GM12878 (cell line): ENCODE data around the gene CYS1. TPM values are rescaled to one million over a fixed set of nuclear protein-coding genes. Genes with fewer than 3 reads are reported as not detected.

Experiments
- BMI1 ChIP-seq: fragments of 450-650 bp; IDR thresholded peaks from 2 replicates; pipeline ENCODE4 v1.6.1; 2016; ENCODE audit warnings: mild to moderate bottlenecking, moderate library complexity, borderline replicate concordance
- EED ChIP-seq: sonication (generic); IDR thresholded peaks from 2 replicates; pipeline ENCODE4 v1.6.1; 2016; ENCODE audit warnings: antibody characterized with exemption, low read depth
- IKZF2 ChIP-seq, 2 experiments: fragments of 450-650 bp; IDR thresholded peaks; 2 replicates each; pipeline ENCODE4 v1.6.1; 2017; ENCODE audit warnings: mild to moderate bottlenecking in 2 of 2, moderate library complexity in 2 of 2
- KDM1A ChIP-seq: fragments of 200-600 bp; sonication (generic); IDR thresholded peaks from 2 replicates; pipeline ENCODE4 v1.6.1; 2016; ENCODE audit warnings: borderline replicate concordance
- MTA2 ChIP-seq: fragments of 450-650 bp; IDR thresholded peaks from 2 replicates; pipeline ENCODE4 v1.6.1; 2016; ENCODE audit warnings: low read depth, mild to moderate bottlenecking, moderate library complexity
- MYC ChIP-seq: IDR thresholded peaks from 2 replicates; pipeline ENCODE4 v1.6.1; 2011; ENCODE audit warnings: mild to moderate bottlenecking, low read length, moderate library complexity, inconsistent platforms; ENCODE audit not compliant: insufficient read depth, insufficient replicate concordance, insufficient read length, severe bottlenecking
- RAD51 ChIP-seq: fragments of 450-650 bp; IDR thresholded peaks from 2 replicates; pipeline ENCODE4 v1.6.1; 2016; ENCODE audit warnings: moderate library complexity, mild to moderate bottlenecking, inconsistent platforms
- SMC3 ChIP-seq: IDR thresholded peaks from 2 replicates; pipeline ENCODE4 v1.6.1; 2011; ENCODE audit warnings: low read length, improper control_type of control experiment, borderline replicate concordance
- SUPT20H ChIP-seq: IDR thresholded peaks from 2 replicates; pipeline ENCODE4 v1.6.1; 2011; ENCODE audit warnings: low read depth, mild to moderate bottlenecking, low read length, moderate library complexity, borderline replicate concordance; ENCODE audit not compliant: control insufficient read depth
- TBL1XR1 ChIP-seq: IDR thresholded peaks from 2 replicates; pipeline ENCODE4 v1.6.1; 2012; ENCODE audit warnings: low read depth, low read length, improper control_type of control experiment
- YBX1 ChIP-seq: fragments of 450-650 bp; IDR thresholded peaks from 2 replicates; pipeline ENCODE4 v1.6.1; 2016; ENCODE audit warnings: antibody characterized with exemption
- ZNF207 ChIP-seq: fragments of 450-650 bp; IDR thresholded peaks from 2 replicates; pipeline ENCODE4 v1.6.1; 2014; ENCODE audit warnings: antibody characterized with exemption, mild to moderate bottlenecking, borderline replicate concordance
- polyA plus RNA-seq, 11 experiments: library from polyadenylated mRNA; depleted of rRNA in 4 of 11; unstranded in 6 of 11; stranded (reverse) in 5 of 11; fragments of >200 nt; fragmentation: Nextera tagmentation in 4 of 11; fragmentation: Illumina TruSeq in 1 of 11; extraction: Ambion mirVana in 4 of 11; extraction: Trizol in 1 of 11; gene quantifications; 1 replicate in 1 of 11; 2 replicates in 10 of 11; pipeline versions ENCODE4 v1.2.1 to v1.2.3, GENCODE V29; 2011 to 2016; ENCODE audit warnings: inconsistent platforms in 2 of 11, missing spikeins in 2 of 11, low read depth in 1 of 11
- total RNA-seq, 4 experiments: library from RNA; depleted of rRNA in 3 of 4; stranded (reverse); fragments of >200 nt in 3 of 4; fragmentation: Illumina TruSeq in 1 of 4; extraction: Trizol in 1 of 4; gene quantifications; 2 replicates each; pipeline versions ENCODE4 v1.2.1 to v1.2.3, GENCODE V29; 2013 to 2021
- TF ChIP-seq, protein P1 (sequence below): fragments of 450-650 bp; IDR thresholded peaks from 2 replicates; pipeline ENCODE4 v1.6.1; 2017; ENCODE audit warnings: mild to moderate bottlenecking, low read depth, inconsistent platforms; ENCODE audit not compliant: poor library complexity, severe bottlenecking
- TF ChIP-seq, protein P2 (sequence below): IDR thresholded peaks from 2 replicates; pipeline ENCODE4 v1.6.1; 2012; ENCODE audit warnings: low read depth, low read length, improper control_type of control experiment
- TF ChIP-seq, protein P3 (sequence below): IDR thresholded peaks from 2 replicates; pipeline ENCODE4 v1.6.1; 2011; ENCODE audit warnings: low read depth, low read length, improper control_type of control experiment, borderline replicate concordance
- TF ChIP-seq, protein P4 (sequence below): fragments of 450-650 bp; conservative IDR thresholded peaks from 2 replicates; pipeline ENCODE4 v1.6.1; 2017; ENCODE audit warnings: mild to moderate bottlenecking, moderate library complexity
- TF ChIP-seq, protein P5 (sequence below): fragments of 450-650 bp; formaldehyde crosslinking; IDR thresholded peaks from 2 replicates; pipeline ENCODE4 v1.4.0; 2020; ENCODE audit warnings: mild to moderate bottlenecking, moderate library complexity
- TF ChIP-seq, protein P6 (sequence below): IDR thresholded peaks from 2 replicates; pipeline ENCODE4 v1.6.1; 2012; ENCODE audit warnings: low read length, inconsistent platforms

CYS1 gene
- total and polyA plus RNA-seq, 10 of the 15 experiments (the other 5 are each of a cell fraction or from before 2014, with no cell fraction given) = 0.35 to 6.4 (median 2.5) TPM

DNA sequence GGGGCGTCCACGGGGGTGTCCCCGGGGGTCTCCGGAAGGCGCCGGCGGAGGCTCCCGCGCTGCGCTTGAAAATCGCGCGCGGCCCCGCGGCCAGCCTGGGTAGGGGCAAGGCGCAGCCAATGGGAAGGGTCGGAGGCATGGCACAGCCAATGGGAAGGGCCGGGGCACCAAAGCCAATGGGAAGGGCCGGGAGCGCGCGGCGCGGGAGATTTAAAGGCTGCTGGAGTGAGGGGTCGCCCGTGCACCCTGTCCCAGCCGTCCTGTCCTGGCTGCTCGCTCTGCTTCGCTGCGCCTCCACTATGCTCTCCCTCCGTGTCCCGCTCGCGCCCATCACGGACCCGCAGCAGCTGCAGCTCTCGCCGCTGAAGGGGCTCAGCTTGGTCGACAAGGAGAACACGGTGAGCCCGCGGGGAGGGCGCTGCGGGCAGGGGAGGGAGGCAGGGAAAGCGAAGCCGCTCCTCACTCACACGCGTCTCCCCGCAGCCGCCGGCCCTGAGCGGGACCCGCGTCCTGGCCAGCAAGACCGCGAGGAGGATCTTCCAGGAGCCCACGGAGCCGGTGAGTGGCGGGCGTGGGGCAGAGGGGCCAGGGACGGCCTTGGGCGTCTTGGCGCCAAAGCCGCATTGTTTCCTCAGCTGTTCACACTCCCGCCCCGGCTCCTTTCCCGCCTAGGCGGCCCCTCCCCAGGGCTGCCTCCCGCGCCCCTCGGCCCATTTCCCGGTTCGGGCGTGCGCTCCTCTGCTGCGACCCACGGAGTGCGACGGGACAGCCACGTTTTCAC is 42.5 kb upstream of the CYS1 start, which contains the start of gene RRM2 (continued):
- TF ChIP-seq, protein P1, sequence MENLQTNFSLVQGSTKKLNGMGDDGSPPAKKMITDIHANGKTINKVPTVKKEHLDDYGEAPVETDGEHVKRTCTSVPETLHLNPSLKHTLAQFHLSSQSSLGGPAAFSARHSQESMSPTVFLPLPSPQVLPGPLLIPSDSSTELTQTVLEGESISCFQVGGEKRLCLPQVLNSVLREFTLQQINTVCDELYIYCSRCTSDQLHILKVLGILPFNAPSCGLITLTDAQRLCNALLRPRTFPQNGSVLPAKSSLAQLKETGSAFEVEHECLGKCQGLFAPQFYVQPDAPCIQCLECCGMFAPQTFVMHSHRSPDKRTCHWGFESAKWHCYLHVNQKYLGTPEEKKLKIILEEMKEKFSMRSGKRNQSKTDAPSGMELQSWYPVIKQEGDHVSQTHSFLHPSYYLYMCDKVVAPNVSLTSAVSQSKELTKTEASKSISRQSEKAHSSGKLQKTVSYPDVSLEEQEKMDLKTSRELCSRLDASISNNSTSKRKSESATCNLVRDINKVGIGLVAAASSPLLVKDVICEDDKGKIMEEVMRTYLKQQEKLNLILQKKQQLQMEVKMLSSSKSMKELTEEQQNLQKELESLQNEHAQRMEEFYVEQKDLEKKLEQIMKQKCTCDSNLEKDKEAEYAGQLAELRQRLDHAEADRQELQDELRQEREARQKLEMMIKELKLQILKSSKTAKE = no peak
- no peak for TF ChIP-seq RAD51
- no peak for TF ChIP-seq SMC3
- no peak for TF ChIP-seq SUPT20H
- TF ChIP-seq BMI1 = no peak
- no peak for TF ChIP-seq KDM1A
- TF ChIP-seq, protein P2, sequence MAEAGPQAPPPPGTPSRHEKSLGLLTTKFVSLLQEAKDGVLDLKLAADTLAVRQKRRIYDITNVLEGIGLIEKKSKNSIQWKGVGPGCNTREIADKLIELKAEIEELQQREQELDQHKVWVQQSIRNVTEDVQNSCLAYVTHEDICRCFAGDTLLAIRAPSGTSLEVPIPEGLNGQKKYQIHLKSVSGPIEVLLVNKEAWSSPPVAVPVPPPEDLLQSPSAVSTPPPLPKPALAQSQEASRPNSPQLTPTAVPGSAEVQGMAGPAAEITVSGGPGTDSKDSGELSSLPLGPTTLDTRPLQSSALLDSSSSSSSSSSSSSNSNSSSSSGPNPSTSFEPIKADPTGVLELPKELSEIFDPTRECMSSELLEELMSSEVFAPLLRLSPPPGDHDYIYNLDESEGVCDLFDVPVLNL = peak; percentile 100
- TF ChIP-seq MTA2 = no peak
- TF ChIP-seq, protein P3, sequence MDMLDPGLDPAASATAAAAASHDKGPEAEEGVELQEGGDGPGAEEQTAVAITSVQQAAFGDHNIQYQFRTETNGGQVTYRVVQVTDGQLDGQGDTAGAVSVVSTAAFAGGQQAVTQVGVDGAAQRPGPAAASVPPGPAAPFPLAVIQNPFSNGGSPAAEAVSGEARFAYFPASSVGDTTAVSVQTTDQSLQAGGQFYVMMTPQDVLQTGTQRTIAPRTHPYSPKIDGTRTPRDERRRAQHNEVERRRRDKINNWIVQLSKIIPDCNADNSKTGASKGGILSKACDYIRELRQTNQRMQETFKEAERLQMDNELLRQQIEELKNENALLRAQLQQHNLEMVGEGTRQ = no peak
- TF ChIP-seq, protein P4, sequence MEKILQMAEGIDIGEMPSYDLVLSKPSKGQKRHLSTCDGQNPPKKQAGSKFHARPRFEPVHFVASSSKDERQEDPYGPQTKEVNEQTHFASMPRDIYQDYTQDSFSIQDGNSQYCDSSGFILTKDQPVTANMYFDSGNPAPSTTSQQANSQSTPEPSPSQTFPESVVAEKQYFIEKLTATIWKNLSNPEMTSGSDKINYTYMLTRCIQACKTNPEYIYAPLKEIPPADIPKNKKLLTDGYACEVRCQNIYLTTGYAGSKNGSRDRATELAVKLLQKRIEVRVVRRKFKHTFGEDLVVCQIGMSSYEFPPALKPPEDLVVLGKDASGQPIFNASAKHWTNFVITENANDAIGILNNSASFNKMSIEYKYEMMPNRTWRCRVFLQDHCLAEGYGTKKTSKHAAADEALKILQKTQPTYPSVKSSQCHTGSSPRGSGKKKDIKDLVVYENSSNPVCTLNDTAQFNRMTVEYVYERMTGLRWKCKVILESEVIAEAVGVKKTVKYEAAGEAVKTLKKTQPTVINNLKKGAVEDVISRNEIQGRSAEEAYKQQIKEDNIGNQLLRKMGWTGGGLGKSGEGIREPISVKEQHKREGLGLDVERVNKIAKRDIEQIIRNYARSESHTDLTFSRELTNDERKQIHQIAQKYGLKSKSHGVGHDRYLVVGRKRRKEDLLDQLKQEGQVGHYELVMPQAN = peak; percentile 100
- TF ChIP-seq, protein P5, sequence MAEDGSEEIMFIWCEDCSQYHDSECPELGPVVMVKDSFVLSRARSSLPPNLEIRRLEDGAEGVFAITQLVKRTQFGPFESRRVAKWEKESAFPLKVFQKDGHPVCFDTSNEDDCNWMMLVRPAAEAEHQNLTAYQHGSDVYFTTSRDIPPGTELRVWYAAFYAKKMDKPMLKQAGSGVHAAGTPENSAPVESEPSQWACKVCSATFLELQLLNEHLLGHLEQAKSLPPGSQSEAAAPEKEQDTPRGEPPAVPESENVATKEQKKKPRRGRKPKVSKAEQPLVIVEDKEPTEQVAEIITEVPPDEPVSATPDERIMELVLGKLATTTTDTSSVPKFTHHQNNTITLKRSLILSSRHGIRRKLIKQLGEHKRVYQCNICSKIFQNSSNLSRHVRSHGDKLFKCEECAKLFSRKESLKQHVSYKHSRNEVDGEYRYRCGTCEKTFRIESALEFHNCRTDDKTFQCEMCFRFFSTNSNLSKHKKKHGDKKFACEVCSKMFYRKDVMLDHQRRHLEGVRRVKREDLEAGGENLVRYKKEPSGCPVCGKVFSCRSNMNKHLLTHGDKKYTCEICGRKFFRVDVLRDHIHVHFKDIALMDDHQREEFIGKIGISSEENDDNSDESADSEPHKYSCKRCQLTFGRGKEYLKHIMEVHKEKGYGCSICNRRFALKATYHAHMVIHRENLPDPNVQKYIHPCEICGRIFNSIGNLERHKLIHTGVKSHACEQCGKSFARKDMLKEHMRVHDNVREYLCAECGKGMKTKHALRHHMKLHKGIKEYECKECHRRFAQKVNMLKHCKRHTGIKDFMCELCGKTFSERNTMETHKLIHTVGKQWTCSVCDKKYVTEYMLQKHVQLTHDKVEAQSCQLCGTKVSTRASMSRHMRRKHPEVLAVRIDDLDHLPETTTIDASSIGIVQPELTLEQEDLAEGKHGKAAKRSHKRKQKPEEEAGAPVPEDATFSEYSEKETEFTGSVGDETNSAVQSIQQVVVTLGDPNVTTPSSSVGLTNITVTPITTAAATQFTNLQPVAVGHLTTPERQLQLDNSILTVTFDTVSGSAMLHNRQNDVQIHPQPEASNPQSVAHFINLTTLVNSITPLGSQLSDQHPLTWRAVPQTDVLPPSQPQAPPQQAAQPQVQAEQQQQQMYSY (CRISPR knock-in tag) = no peak
- no peak for TF ChIP-seq YBX1
- TF ChIP-seq EED = no peak
- TF ChIP-seq, protein P6, sequence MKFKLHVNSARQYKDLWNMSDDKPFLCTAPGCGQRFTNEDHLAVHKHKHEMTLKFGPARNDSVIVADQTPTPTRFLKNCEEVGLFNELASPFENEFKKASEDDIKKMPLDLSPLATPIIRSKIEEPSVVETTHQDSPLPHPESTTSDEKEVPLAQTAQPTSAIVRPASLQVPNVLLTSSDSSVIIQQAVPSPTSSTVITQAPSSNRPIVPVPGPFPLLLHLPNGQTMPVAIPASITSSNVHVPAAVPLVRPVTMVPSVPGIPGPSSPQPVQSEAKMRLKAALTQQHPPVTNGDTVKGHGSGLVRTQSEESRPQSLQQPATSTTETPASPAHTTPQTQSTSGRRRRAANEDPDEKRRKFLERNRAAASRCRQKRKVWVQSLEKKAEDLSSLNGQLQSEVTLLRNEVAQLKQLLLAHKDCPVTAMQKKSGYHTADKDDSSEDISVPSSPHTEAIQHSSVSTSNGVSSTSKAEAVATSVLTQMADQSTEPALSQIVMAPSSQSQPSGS = no peak
- no peak for TF ChIP-seq MYC
- no peak; a peak in 1 of 4 replicates for TF ChIP-seq IKZF2 (IDR thresholded peaks at IDR 0.05)
- TF ChIP-seq TBL1XR1 = no peak
- TF ChIP-seq ZNF207 = 0 out of 2 replicates have a peak, but pooled peaks have one; percentile 43
